Fibroblast of lung (primary cell): ENCODE data around the gene PDZD4. TPM values are rescaled to one million over a fixed set of nuclear protein-coding genes. Genes with fewer than 3 reads are reported as not detected.

Source experiments
- DNase-seq, 2 donors: peaks; one replicate each; pipeline versions ENCODE4 v3.0.0 to v3.0.0-alpha.2; 2010; ENCODE audit warnings: low read depth in 2 of 2
- H2AFZ ChIP-seq: 2 replicates; pipeline ENCODE4 v1.5.1; 2012; ENCODE audit warnings: low read length, control low read depth, inconsistent platforms
- H3K27ac ChIP-seq: 2 replicates; pipeline ENCODE4 v1.5.1; 2011; ENCODE audit warnings: low read length, control low read depth; ENCODE audit not compliant: insufficient read depth
- H3K27me3 ChIP-seq: 2 replicates; pipeline ENCODE4 v1.5.1; 2011; ENCODE audit warnings: mild to moderate bottlenecking, low read length; ENCODE audit not compliant: control insufficient read depth, insufficient read depth
- H3K36me3 ChIP-seq: 2 replicates; pipeline ENCODE4 v1.5.1; 2011; ENCODE audit warnings: low read length; ENCODE audit not compliant: control insufficient read depth, insufficient read depth
- H3K4me1 ChIP-seq: 2 replicates; pipeline ENCODE4 v1.5.1; 2011; ENCODE audit warnings: low read length; ENCODE audit not compliant: control insufficient read depth, insufficient read depth; ENCODE audit errors: extremely low read depth
- H3K4me2 ChIP-seq: 2 replicates; pipeline ENCODE4 v1.5.1; 2011; ENCODE audit warnings: low read length, control low read depth; ENCODE audit not compliant: insufficient read depth; ENCODE audit errors: extremely low read depth
- H3K4me3 ChIP-seq, 4 experiments: fragments of 200-600 bp in 1 of 4; sonication (generic) in 1 of 4; replicated peaks in 1 of 4; 2 replicates each; pipeline ENCODE4 v1.5.1; 2011 to 2016; ENCODE audit warnings: low read length in 4 of 4, low read depth in 3 of 4, mild to moderate bottlenecking in 3 of 4, control low read depth in 2 of 4, inconsistent platforms in 1 of 4, mixed read lengths in 1 of 4; ENCODE audit not compliant: insufficient read depth in 1 of 4; ENCODE audit errors: control extremely low read depth in 1 of 4
- H3K79me2 ChIP-seq: 2 replicates; pipeline ENCODE4 v1.5.1; 2012; ENCODE audit warnings: mild to moderate bottlenecking, low read length, inconsistent platforms; ENCODE audit not compliant: control insufficient read depth, insufficient read depth
- H3K9ac ChIP-seq: 2 replicates; pipeline ENCODE4 v1.5.1; 2011; ENCODE audit warnings: mild to moderate bottlenecking, low read length, control low read depth; ENCODE audit not compliant: insufficient read depth
- H3K9me3 ChIP-seq: 2 replicates; pipeline ENCODE4 v1.5.1; 2012; ENCODE audit warnings: low read depth, low read length; ENCODE audit not compliant: control insufficient read depth, insufficient read depth
- H4K20me1 ChIP-seq: 2 replicates; pipeline ENCODE4 v1.5.1; 2011; ENCODE audit warnings: low read length; ENCODE audit not compliant: control insufficient read depth, insufficient read depth; ENCODE audit errors: extremely low read depth
- CTCF ChIP-seq, 2 donors: IDR thresholded peaks in 1 of 2; conservative IDR thresholded peaks in 1 of 2; 1 replicate in 1 of 2; 2 replicates in 1 of 2; pipeline ENCODE4 v1.5.1; 2011 to 2012; ENCODE audit warnings: low read length in 2 of 2, control low read depth in 1 of 2, inconsistent platforms in 1 of 2, low read depth in 1 of 2, mild to moderate bottlenecking in 1 of 2
- EZH2 ChIP-seq: IDR thresholded peaks from 2 replicates; pipeline ENCODE4 v1.5.1; 2012; ENCODE audit warnings: low read length, control low read depth, mild to moderate bottlenecking; ENCODE audit errors: missing control alignments
- polyA plus RNA-seq, 2 donors: library from polyadenylated mRNA; depleted of rRNA in 1 of 2; stranded (reverse) in 1 of 2; unstranded in 1 of 2; fragments of >200 nt; gene quantifications; 2 replicates each; pipeline ENCODE4 v1.2.1, GENCODE V29; 2011 to 2012; ENCODE audit warnings: missing spikeins in 1 of 2
- total RNA-seq: library from RNA; depleted of rRNA; stranded (reverse); fragments of >200 nt; gene quantifications from 2 replicates; pipeline ENCODE4 v1.2.1, GENCODE V29; 2014

PDZD4 gene
- total and polyA plus RNA-seq, 2 donors (not counting 1 experiment from before 2014, with no cell fraction given) = under 0.01 to 0.10 TPM

DNA sequence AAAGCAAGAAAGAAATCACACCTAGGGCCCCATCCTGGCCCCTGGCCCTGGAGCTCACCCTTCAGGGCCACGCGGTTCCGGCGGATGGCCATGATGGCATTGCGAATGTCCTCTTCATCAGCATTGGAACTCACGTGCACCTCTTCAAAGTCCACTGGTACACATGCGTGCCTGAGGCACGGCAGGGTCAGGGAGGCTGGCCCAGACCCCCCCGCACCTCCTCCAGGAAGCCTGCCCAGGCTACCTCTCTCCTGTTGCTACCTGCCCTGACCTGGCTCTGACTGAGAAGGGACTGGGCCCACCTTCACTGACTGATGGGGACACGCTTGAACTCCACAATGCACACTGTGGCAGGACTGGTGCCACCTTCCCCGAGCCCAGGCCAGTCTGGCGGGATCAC is 40.7 kb downstream of the PDZD4 start:
- no peak overlapping the region for H3K9ac ChIP-seq
- no peak overlapping the region for H3K4me2 ChIP-seq
- peaks cover 7% of the 10 kb centered on the region for H3K36me3 ChIP-seq
- peaks cover 4% of the 10 kb centered on the region for H3K4me1 ChIP-seq
- no peak overlapping the region for H3K27ac ChIP-seq
- H3K27me3 ChIP-seq = no peaks in the 10 kb centered on the region
- H2AFZ ChIP-seq = no peak overlapping the region
- no peak overlapping the region for H3K4me3 ChIP-seq
- no peak for TF ChIP-seq EZH2
- no peak for TF ChIP-seq CTCF (conservative IDR thresholded peaks at IDR 0.05 in 1 of 2, IDR thresholded peaks at IDR 0.05 in 1 of 2; ENCODE audit: low read depth in 1 of 2, low read length in 2 of 2)
- peaks cover 26% of the 10 kb centered on the region for H3K79me2 ChIP-seq
- no peaks in the 10 kb centered on the region for H3K9me3 ChIP-seq
- no peaks in the 10 kb centered on the region for H4K20me1 ChIP-seq
- no peak for DNase-seq

DNA sequence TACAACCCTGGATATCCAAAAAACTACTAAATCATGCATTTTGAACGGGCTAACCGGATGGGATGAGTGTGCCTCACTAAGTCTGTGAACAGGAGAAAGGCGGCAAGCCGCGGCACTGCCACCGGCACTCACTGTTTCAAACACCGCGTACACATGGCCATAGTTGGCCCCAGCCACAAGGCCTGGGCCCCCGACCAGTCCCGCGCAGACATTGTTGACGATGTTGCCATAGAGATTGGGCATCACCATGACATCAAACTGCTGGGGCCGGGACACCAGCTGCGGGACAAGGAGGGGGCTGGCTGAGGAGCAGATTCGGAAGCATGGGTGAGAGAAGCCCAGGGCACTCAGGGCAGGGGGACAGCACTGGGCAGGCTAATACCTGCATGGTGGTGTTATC is 43.7 kb downstream of the PDZD4 start:
- H3K4me2 ChIP-seq = no peak overlapping the region
- H3K9me3 ChIP-seq = no peaks in the 10 kb centered on the region
- H4K20me1 ChIP-seq = no peaks in the 10 kb centered on the region
- TF ChIP-seq CTCF (conservative IDR thresholded peaks at IDR 0.05 in 1 of 2, IDR thresholded peaks at IDR 0.05 in 1 of 2; ENCODE audit: low read depth in 1 of 2, low read length in 2 of 2) (no peak), EZH2 (no peak)
- H3K36me3 ChIP-seq = peaks cover 7% of the 10 kb centered on the region
- no peaks in the 10 kb centered on the region for H3K27me3 ChIP-seq
- H3K79me2 ChIP-seq = peaks cover 6% of the 10 kb centered on the region
- H3K9ac ChIP-seq = no peak overlapping the region
- H3K27ac ChIP-seq = no peak overlapping the region
- no peaks in the 10 kb centered on the region for H3K4me1 ChIP-seq
- no peak overlapping the region for H2AFZ ChIP-seq
- H3K4me3 ChIP-seq = no peak overlapping the region
- DNase-seq = no peak

DNA sequence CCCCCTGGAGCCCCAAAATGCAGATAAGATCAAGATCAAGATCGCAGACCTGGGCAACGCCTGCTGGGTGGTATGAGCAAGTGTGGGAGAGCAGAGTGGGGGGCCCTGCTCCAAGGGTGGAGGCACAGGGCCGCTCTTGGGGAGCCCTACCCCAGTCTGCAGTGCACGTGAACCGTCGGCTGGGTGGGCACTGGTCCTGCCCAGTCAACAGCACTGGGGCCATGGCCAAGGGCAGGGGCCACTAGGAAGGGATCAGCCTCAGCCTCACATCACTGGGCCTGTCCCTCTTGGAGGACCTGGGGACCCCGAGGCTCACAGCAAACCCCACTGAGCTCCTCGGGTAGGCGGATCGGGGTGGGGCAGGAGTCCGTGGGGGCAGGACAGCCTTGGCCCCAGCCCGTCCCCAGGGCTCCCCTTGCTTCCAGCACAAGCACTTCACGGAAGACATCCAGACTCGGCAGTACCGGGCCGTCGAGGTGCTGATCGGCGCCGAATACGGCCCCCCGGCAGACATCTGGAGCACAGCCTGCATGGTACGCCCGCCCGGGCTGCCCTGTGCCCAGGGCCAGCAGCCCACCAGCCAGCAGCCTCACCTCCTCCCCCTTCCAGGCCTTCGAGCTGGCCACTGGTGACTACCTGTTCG is 45.9 kb downstream of the PDZD4 start:
- Histone ChIP-seq H3K9me3 (no peaks in the 10 kb centered on the region), H3K4me1 (no peaks in the 10 kb centered on the region), H3K9ac (no peak overlapping the region), H3K36me3 (peaks cover 6% of the 10 kb centered on the region), H2AFZ (no peak overlapping the region), H3K27me3 (no peaks in the 10 kb centered on the region), H3K4me2 (no peak overlapping the region), H3K27ac (no peak overlapping the region), H3K79me2 (no peaks in the 10 kb centered on the region), H3K4me3 (no peak overlapping the region), H4K20me1 (no peaks in the 10 kb centered on the region)
- no peak for TF ChIP-seq CTCF (conservative IDR thresholded peaks at IDR 0.05 in 1 of 2, IDR thresholded peaks at IDR 0.05 in 1 of 2; ENCODE audit: low read depth in 1 of 2, low read length in 2 of 2)
- no peak for TF ChIP-seq EZH2
- no peak for DNase-seq
